Stimulated activated CD8-positive, alpha-beta memory T cell treated with anti-CD3 and anti-CD28 coated beads, Interleukin-12 subunit alpha, Interleukin-12 subunit beta, amount 100 ng/mL, for 1 hour (primary cell): ENCODE measurements around the gene TMC2.

Experiments used
- DNase-seq: peaks from one replicate; pipeline ENCODE4 v3.0.0-alpha.2; 2020; ENCODE audit warnings: low read depth

Gene TMC2

DNA sequence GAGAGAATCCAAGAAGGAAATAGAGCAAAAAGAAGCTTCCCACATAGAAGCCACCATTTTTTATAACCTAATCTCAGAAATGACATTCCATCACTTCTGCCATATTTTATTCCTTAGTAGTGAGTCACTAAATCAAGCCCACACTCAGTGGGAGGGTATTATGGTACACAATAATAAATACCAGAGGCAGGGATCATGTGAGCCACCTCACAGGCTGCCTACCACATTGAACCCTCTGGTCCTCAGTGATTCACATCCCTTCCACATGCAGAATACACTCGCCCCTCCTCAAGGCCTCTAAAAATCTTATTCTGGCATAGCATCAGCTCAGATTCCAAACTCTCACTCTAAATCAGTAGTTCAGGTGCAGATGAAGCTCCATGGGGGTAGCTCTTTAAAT, 49.4 kb downstream of the TMC2 start:
- DNase-seq: no peak

DNA sequence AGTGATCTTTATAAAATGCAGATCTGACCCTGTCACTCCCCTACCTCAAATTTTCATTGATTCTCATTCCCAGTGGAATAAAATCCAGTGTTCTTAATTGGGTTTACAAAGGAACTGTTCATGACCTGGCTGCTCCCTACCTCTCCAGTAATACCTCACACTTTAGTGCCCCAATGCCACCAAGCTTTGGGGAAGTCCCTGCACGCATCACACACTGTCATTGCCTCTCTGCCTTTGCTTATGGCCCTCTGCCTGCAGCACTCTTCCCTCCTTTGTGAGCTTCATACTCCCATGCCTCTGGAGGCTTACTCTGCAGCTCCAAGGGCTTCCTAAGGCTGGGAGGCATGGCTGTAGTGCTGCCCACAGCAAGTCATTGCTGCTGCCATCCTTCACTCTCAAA, 57.4 kb downstream of the TMC2 start:
- DNase-seq: no peak

DNA sequence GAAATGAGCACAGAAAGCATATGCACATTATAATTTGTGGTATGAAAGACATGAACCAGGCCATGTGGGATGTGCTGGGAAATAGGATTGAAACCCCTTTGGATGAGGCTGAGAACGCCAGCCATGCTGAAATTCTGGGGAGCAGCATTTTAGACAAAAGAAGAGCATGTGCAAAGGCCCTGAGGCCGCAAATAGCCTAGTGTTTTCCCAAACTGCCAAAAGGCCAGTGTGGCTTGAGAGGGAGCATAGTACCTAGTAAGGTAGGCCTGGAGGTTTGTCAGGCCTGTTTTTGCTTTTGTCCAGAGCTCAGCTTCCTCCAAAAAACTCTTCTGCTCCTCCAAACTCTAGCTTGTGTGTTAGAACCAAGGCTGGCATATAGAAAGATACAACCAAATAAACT, 58.7 kb downstream of the TMC2 start:
- no peak for DNase-seq

DNA sequence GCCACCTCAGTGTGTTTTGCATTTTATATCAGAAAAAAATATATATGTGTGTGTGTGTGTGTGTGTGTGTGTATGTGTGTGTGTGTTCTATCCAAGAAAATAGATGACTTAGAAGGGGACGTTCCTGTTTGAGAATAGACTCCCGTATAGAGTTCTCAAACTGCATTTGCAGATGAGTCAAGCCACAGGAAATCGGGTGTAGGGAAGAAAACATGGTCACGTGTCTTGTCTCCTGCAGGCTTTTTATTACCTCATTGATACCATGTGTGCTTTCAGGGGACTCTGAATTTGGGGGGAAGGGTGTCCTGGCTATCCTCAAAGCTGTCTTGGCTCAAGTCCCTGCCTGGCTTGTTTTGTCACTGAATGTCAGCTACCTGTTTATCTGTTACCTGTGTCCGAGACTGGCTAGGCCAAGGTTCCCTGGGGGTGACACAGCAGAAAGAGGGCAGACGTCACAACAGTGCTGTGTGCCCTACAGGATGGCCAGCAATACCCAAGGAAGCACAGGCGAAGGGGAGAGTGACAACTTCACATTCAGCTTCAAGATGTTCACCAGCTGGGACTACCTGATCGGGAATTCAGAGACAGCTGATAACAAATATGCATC, 60.4 kb downstream of the TMC2 start:
- no peak for DNase-seq

DNA sequence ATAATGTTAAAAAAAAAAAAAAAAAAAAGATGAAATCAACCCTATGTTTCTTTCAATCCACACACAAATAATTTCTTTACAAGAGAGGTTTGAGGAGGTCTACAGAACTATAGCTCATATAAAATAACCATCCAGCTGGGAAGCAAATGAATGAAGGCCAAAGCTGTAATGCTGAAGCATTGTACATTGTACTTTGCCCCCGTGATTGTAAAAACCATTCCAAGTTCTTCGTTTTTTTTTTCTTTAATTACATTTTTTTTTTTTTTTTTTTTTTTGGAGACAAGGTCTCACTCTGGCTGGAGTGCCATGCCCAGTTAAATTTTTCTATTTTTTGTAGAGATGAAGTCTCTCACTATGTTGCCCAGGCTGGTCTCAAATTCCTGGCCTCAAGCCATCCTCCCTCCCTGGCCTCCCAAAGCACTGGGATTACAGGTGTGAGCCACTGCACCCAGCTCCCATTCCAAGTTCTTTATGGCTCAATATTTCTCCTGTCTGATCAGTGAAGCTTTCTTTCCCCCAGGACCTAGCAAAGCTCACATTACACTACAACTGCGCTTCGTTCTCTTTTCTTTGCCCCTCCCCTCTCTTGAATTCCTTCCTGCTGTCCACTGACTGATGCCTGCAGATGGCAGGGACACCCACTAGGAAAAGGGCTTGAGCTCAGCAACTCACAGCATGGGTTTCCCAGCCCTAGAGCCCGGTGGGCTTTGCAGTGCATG, 63.1 kb downstream of the TMC2 start:
- DNase-seq: no peak

DNA sequence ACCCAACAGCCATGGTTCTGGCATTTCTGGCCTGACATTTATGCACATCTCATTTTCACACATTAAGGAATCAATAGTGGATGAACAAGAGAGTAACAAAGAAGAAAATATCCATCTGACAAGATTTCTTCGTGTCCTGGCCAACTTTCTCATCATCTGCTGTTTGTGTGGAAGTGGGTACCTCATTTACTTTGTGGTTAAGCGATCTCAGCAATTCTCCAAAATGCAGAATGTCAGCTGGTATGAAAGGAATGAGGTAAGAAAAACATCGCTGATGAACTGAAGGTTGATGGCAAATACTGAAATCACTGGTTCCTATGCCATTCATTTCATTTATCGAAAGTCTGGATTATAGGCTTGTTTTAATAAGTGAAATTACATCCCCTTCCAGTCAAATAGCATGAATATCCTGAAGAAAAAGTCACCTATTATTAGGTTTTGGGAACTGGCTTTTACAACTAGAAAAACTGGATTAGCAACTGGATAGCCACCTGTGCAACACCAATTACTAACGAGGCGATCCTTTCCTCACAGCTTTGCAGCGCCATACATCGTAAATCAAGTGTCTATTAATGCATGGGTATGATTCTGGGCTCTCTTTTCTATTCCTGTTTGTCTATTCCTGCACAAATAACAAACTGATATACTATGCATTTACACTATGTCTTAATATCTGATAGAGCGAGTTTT, 65.8 kb downstream of the TMC2 start:
- no peak for DNase-seq

DNA sequence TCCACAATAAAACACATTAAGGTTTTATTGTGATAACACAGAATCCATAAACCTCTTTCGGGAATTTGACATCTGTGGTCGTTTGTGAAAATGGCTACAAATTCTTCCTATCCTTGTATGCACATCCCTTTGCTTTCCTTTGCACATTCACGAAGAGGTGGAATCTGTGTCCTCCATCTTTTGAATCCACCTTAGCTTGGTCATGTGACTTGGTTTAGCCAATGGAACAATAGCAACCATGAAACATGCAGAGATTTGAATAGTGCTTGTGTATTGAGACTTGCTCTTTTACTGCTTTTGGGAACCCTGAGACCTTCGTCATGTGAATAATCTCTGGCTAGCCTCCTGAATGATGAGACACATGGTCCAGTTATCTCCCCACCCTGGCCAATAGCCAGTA, 66.4 kb downstream of the TMC2 start:
- no peak for DNase-seq

DNA sequence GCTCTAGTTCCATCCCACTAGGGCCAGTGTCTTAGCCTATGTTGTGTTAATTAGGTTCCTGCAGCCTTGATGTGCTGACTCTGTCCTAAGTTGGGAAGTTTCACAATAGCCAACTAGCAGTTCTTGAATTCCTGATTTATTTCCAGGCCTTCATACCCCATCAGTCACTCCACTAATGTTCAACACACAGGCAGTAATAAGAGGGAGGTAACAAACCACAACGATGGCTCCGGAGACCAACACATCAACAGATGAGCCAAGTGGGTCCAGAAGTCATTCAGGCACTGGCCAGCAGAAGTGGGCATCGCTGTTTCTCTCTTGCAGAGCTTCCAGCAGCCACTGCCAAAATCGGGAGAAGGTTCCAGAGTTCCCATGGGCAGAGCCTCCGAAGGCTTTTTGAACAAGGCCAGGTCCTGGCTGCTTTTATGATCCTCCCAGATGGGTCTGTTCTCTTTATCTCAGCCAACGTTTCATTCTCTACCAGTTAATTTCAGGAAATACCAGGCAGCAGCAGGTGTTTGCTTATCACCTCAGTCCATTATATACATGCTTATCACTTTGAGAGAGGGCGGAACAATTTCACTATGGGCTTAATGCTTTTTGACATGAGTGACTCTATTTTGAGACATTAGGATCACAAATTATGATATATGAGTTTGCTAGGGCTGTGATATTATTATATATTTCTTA, 67.6 kb downstream of the TMC2 start:
- DNase-seq: no peak

DNA sequence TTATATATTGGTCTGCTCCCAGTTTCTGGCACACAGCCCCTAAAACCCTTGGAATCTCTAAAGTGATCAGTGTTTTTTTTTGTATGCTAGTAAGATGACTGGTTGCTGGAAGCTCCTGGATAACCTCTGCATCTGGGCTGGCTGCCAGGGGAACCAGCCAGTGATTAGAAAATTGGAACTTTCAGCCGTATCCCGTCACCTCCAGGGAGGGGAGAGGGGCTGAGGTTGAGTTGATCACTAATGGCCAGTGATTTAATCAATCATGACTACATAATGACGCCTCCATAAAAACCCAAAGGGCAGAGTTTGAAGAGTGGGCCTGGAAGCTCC, 68.1 kb downstream of the TMC2 start:
- no peak for DNase-seq

DNA sequence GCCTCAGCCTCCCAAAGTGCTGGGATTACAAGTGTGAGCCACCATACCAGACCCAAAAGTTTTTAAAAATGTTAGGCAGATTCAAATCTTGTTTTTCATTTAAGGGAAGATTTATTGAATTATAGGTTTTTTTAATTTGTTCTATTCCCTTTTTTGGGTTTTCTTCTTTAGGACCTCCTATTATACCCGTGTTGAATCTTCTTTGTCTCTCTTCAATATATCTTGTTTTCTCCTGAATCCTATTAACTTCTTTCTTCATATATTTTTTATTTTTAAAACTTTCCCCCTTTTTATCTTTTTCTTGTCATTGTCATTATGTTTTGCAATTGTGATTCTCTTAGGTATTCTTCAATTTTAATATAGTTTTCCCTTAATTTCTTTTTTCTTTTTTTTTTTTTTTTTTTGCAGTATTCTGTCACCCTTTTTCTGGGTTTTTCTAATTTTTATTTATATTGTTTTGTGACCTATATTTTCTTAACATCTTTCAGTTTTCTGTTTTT, 70.2 kb downstream of the TMC2 start:
- DNase-seq: no peak

DNA sequence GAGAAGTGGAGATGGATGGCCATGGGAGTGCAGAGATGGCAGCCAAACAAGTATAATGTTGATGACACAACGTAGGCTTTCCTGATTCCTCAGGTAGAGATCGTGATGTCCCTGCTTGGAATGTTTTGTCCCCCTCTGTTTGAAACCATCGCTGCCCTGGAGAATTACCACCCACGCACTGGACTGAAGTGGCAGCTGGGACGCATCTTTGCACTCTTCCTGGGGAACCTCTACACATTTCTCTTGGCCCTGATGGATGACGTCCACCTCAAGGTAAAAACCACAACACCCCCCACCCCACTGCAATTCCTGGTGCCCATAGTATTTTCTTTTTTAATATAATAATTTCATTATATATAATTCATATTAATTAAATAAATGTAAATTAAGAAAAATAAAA, 74.0 kb downstream of the TMC2 start:
- DNase-seq: no peak

DNA sequence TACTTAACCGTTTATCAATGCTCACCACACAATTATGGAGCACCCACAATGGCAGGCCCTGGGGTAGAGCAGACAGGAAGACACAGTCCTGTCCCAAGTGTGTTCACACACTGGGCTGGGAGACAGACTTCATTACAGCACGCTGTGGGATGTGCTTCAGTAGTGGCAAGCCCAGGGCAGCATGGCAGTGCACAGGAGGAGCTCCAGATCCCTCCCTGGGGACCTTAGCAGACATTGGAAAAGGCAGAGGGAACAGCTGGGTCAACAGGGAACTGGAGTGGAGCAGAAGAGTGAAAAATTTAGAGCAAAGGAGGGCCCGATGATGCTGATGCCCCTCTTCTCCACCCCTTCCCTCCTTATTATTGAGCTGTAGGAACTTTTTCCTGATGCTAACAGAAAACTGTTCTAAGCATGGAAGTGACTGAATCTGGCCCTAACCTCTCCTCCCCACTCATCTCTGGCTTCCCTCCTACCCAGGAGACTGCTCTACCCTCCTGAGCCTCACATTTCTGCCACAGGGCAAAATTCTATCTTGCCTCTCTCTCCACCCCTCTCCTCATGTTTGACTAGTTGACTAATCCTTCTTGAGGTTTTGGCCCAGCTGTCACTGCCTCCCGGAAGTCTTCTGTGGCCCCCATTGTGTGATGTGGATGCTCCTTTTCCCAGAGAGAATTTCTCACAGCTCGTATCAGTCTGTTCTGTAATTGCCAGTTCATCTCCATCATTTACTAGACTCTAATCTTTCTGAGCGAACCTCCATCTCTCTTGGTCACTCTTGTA, 74.8 kb downstream of the TMC2 start:
- DNase-seq: no peak

DNA sequence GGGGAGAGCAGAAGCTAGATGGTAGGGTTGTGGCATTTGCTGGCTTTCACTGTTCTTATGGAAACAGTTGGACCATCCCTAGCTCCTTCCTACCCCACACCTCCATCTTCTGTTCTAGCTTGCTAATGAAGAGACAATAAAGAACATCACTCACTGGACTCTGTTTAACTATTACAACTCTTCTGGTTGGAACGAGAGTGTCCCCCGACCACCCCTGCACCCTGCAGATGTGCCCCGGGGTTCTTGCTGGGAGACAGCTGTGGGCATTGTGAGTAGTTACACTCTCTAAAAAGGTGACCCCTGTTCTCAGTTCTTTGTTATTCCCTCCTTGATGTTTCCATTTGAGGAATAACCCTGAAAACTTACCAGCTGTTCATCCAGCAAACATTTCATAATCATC, 75.7 kb downstream of the TMC2 start:
- DNase-seq: no peak

DNA sequence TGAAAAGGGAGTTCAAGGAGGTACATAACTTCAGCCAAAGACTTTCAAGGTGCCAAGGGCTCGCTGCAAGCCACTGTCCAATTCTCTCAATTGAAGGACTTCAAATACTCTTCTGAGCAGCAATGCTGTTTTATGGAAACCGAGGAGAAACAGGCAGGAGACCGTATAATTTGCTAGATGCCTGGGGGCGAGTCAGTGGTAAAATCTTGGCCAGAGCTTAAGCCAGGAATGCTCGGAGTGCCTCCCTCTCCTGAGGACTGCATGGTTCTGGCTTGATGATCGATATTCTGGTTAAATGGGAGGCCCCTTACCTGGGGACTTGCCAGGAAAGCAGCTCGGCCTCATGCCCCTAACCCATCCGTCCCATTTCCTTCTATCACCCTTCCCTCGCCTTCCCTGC, 80.3 kb downstream of the TMC2 start:
- no peak for DNase-seq

DNA sequence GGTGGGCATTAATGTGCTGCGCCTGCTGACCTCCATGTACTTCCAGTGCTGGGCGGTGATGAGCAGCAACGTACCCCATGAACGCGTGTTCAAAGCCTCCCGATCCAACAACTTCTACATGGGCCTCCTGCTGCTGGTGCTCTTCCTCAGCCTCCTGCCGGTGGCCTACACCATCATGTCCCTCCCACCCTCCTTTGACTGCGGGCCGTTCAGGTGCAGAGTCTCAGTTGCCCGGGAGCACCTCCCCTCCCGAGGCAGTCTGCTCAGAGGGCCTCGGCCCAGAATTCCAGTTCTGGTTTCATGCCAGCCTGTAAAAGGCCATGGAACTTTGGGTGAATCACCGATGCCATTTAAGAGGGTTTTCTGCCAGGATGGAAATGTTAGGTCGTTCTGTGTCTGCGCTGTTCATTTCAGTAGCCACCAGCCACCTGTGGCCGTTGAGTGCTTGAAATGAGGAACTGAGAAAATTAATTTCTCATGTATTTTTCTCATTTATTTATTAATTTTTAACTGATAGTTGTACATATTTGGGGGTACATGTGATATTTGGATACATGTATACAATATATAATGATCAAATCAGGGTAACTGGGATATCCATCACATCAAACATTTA, 80.8 kb downstream of the TMC2 start:
- DNase-seq: no peak

DNA sequence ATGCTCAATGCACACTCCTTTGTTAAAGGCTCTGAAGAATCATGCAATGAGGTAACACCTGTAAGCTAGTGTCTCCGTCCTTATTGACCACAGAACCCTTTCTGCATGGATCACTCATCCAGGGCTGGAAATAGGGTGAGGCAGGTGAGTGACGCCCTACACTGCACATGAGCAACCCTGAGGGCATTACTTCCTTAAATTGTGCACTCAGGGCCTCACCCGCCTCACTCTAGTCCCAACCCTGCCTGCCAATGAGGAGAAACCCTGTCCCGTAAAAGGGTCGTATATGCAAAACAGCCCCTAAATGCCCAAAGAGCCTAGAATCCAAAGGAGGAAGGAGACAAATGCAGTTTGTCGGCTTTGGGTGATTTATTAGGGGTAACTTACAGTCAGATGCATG, 82.4 kb downstream of the TMC2 start:
- DNase-seq: no peak

DNA sequence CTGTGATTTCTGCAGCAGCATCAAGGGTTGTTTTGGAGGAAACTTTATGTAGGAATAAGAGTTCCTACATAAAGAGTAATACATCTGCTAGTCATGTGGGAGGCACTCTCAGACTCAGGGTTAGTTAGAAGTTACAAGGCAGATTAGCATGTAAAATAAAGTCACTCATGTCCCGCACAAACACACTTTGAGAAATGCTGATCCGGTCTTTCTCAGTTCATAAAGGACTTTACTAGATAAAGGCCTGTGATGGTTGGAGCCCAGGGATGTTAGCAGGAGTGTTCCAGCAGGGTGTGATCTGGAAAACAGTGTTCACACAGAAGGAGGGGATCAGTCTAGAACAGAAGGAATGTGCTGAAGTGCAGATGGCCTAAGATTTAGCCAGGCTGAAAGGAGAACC, 83.0 kb downstream of the TMC2 start:
- no peak for DNase-seq

DNA sequence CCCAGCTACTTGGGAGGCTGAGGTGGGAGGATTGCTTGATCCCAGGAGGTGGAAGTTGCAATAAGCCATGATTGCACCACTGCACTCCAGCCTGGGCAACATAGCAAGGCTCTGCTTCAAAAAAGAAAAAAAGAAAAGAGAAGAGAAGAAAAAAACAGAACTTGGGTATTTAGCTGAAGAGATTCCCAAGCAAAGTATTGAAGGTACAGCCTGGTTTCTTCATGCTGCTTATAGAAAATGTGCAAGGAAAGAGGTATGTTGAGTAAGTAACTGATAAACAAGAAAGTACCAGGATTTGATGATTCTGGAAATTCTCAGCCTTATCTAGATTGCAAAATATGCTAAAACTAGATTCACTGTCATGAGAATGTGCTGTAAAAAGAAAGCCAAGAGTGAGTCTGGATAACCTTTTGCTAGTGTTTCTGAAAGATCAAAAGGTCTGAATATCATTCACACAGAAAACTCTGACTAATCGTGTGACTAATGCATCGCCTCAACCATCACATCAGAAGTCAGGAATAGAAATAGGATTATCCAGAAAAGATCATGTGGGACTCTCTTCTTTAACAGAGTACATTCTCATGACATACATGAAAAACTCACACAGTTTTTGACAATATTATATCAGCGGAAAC, 83.7 kb downstream of the TMC2 start:
- no peak for DNase-seq

DNA sequence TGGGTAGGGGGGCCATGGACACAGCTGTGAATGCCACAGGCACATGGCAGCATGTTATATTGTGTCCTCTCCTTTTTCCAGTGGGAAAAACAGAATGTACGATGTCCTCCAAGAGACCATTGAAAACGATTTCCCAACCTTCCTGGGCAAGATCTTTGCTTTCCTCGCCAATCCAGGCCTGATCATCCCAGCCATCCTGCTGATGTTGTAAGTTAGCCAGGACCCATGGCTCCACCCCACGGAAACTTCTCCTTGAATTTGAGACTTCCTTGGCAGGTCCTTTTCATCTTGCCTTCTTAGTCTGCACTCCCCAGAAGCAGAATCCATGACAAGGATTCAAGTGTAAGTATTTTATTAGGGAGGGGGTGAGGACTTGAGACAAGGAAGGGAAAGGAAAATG, 87.8 kb downstream of the TMC2 start:
- DNase-seq: no peak

DNA sequence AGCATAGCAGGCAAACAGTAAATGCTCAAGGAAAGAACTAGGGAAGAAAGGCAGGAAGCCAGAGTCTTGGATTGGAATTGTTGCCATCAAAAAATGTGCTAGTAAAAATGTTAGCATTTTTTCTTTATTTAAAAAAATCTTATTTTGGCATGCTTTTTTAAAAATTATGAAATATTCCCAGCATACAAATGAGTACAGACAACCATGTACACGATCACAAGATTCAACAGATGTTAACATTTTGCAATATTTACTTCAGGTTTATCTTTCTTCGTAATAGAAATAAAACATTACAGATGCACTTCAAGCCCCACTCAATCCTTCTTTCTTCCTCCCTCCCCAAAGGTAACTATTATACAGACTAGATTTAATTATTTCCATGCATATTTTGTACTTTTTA, 88.7 kb downstream of the TMC2 start:
- DNase-seq: no peak

DNA sequence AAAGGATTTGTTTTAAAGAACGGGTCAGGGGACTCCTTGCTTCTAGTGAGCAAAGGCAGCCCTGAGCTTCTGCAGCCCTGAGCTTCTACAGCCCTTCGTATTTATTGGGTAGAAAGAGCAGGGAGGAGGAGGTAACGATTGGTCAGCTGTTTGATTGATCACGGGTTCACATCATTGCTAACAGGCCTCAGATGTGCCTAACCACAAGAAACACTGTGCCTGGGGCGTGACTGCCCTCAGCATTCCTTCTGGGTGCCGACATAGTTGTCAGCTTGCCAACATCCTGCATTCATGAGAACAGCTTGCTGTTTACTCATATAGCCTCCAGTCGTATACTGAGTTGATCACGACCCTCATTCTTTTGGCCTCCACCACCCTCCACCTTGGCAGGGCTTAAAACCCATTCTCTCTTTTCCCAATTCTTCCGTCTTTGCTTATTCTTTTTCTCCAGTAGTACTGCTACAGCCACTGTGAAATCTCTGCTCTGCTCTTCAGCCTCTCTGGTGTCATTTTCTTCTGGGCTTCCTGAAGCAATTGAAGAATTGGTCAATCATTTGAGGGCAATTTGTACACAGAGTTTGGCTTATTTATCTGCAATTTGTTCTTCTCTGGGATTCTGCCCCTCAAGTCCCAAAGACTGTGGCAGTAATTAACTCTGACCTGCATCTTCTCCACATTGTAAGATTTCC, 90.6 kb downstream of the TMC2 start:
- DNase-seq: no peak
